ENCODE measurements around the gene PHRF1. TPM values are rescaled to one million over a fixed set of nuclear protein-coding genes. Genes with fewer than 3 reads are reported as not detected.
"Not testable (repeated sequence)": the region's sequence is repeated elsewhere in the genome, so short reads cannot be mapped to it uniquely, and the experiment has no call there.

The PHRF1 gene
- total RNA-seq, 1 donor from 2014 or later: 30.6 TPM

DNA sequence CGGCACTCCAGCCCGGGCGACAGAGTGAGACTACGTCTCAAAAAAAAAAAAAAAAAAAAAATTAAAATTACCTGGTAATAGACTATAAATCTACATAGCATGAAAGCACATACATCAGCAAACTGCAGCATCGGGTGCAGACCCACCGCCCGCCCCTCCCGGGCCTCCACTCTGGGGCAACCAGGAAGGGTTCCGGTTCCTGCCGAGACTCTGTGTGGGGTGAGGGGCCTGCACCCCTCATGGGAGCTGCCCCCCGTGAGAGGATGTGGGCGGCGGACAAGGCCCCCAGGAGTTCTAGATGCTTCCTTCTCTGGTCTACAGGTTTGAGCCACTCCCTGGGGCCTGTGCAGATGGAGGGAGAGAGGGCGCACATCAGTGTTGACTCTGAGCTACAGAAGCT is 69.9 kb downstream of the PHRF1 start:
- DNase-seq (ENCODE audit: low spot score in 2 of 2) (no peak), FAIRE-seq (no peak)

- FAIRE-seq; DNase-seq (ENCODE audit: low spot score in 2 of 2): not testable (repeated sequence)
These were observed 71.4 kb downstream of the PHRF1 start for GRCh38 chr11:647672-648158.

DNA sequence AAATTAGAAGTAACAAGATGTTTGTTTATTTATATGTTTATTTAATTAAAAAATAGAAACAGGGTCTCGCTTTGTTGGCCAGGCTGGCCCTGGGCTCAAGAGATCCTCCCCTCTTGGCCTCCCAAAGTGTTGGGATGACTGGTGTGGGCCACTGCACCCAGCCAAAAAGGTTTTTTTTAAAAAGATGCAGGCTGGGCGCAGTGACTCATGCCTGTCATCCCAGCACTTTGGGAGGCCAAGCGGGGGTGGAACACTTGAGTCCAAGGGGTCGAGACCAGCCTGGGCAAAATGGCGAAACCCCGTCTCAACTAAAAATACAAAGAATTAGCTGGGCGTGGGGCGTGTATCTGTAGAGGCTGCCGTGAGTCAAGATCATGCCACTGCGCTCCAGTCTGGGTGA is 74.2 kb downstream of the PHRF1 start:
- FAIRE-seq: no peak
- no peak for DNase-seq (ENCODE audit: low spot score in 2 of 2)

GRCh38 chr11:653136-653535 is 76.9 kb downstream of the PHRF1 start:
- FAIRE-seq; DNase-seq (ENCODE audit: low spot score in 2 of 2): not testable (repeated sequence)

- FAIRE-seq: no peak
These were observed 77.6 kb downstream of the PHRF1 start for GRCh38 chr11:653837-654236.

DNA sequence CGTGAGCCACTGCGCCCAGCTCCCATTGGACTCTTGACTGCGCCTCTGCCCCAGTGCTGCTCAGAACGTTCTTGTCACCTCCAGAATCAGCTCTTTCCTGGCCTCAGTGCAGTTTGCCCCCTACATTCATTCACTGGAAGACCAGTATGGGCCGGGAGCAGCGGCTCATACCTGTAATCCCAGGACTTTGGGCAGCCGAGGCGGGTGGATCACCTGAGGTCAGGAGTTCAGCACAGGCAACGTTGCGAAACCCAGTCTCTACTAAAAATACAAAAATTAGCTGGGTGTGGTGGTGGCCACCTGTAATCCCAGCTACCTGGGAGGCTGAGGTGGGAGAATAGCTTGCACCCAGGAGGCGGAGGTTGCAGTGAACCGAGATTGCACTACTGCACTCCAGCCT is 78.2 kb downstream of the PHRF1 start:
- FAIRE-seq; DNase-seq (ENCODE audit: low spot score in 2 of 2): not testable (repeated sequence)

More at GRCh38 chr11:653837-654236, 77.6 kb downstream of the PHRF1 start:
- no peak for DNase-seq (ENCODE audit: low spot score in 2 of 2)

- no peak for FAIRE-seq
- DNase-seq (ENCODE audit: low spot score in 2 of 2): no peak
These were observed 78.9 kb downstream of the PHRF1 start for GRCh38 chr11:655036-655726.

- DNase-seq (ENCODE audit: low spot score in 2 of 2) (no peak), FAIRE-seq (no peak)
These were observed 80.2 kb downstream of the PHRF1 start for GRCh38 chr11:656426-656825.

- no peak for FAIRE-seq
These were observed 80.6 kb downstream of the PHRF1 start for GRCh38 chr11:656866-657265.

DNA sequence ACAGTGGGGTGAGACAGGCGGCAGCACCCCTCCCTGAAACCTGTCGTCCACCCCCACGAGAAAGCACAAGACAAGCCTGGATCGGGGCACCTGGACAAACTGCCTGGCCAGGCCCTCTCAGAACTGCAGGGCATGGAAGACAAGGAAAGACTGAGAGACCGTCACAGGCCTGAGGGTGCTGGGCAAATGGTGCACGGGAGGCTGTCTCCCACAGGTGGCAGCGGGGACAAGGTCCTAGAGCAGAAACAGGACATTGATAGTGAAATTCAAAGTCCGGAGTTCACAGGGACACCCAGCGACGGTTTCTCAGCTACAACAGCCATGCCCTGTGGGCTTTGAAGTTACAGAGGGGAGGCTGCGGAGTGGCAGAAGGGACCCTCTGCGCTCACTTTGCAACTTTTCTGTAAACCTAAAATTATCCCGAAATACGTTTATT is 81.4 kb downstream of the PHRF1 start:
- DNase-seq (ENCODE audit: low spot score in 2 of 2): no peak
- no peak for FAIRE-seq

More at GRCh38 chr11:656866-657265, 80.6 kb downstream of the PHRF1 start:
- DNase-seq (ENCODE audit: low spot score in 2 of 2): no peak

GRCh38 chr11:659532-660085 is 83.3 kb downstream of the PHRF1 start:
- FAIRE-seq (no peak), DNase-seq (ENCODE audit: low spot score in 2 of 2) (no peak)

- FAIRE-seq (no peak), DNase-seq (ENCODE audit: low spot score in 2 of 2) (no peak)
These were observed 84.0 kb downstream of the PHRF1 start for GRCh38 chr11:660281-660680.

DNA sequence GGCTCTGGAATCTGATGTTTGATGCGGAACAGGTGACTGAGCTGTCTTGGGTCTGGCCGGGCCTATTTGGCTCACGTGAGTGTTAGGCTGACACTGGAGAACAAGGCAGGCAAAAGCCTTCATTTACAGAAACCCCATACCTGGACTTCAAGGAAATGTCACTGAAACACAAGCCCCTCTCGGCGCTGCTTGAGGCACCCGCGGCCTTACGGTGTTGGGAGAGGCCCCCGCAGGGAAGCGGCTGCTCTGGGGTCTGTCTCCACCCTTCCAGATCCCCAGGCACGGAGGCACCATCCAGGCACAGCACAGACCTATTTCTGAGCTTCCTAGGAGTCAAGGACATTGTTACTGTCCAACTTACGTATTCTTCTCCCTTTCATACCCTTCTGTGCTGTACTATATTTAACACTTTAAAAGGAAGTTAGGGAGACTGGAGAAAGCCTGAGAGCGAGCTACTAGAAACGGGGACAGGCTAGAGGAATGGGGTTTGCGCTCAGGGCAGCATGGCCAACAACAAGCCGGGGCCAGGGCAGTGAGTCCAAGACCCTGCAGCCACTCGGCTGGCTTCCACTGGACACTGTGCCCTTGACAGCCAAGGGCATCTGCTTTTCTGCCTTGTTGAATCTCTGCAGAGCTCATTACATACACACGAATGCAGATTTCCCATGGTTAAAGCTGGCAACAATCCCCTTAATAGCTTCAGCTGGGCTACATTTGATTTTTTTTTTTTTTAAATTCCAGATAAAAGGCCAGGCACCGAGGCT is 84.6 kb downstream of the PHRF1 start:
- FAIRE-seq (no peak), DNase-seq (ENCODE audit: low spot score in 2 of 2) (no peak)

Small RNAs within 50 kb of the gene (small RNA-seq; reads per million reads assigned to genes)
- 3.0 reads per million, percentile 88 among the genes with 10 or more reads in this experiment for gene MIR210

Other genes starting within 250 kb of the PHRF1 start
- gene B4GALNT4, start 207.0 kb upstream of the PHRF1 start, total RNA-seq: 88.9 TPM
- gene PKP3, start 182.3 kb upstream of the PHRF1 start, total RNA-seq: not detected
- gene SIGIRR, start 161.5 kb upstream of the PHRF1 start, total RNA-seq: 7.3 TPM
- not detected for gene ANO9, start 134.5 kb upstream of the PHRF1 start, total RNA-seq
- gene PTDSS2, start 126.2 kb upstream of the PHRF1 start, total RNA-seq: 21.6 TPM
- gene RNH1, start 69.2 kb upstream of the PHRF1 start, total RNA-seq: 38.7 TPM
- 43.6 TPM for gene HRAS, start 40.9 kb upstream of the PHRF1 start, total RNA-seq
- 1.2 TPM for gene LRRC56, start 38.9 kb upstream of the PHRF1 start, total RNA-seq
- not detected for gene LMNTD2, start 15.7 kb upstream of the PHRF1 start, total RNA-seq
- 2.0 TPM for gene RASSF7, start 15.5 kb upstream of the PHRF1 start, total RNA-seq
- 0.82 TPM for gene IRF7, start 39.5 kb downstream of the PHRF1 start, total RNA-seq
- gene CDHR5, start 48.5 kb downstream of the PHRF1 start, total RNA-seq: not detected
- not detected for gene SCT, start 50.7 kb downstream of the PHRF1 start, total RNA-seq
- not detected for gene DRD4, start 60.8 kb downstream of the PHRF1 start, total RNA-seq
- 60.3 TPM for gene DEAF1, start 118.8 kb downstream of the PHRF1 start, total RNA-seq
- gene TMEM80, start 119.3 kb downstream of the PHRF1 start, total RNA-seq: 11.8 TPM
- 0.41 TPM for gene EPS8L2, start 129.8 kb downstream of the PHRF1 start, total RNA-seq
- 77.9 TPM for gene TALDO1, start 171.0 kb downstream of the PHRF1 start, total RNA-seq
- gene GATD1, start 201.0 kb downstream of the PHRF1 start, total RNA-seq: 21.2 TPM
- 7.3 TPM for gene CEND1, start 213.6 kb downstream of the PHRF1 start, total RNA-seq
- gene SLC25A22, start 221.8 kb downstream of the PHRF1 start, total RNA-seq: 14.7 TPM
- gene PIDD1, start 228.8 kb downstream of the PHRF1 start, total RNA-seq: 5.7 TPM
- 210 TPM for gene RPLP2, start 233.5 kb downstream of the PHRF1 start, total RNA-seq
- 5.3 TPM for gene PNPLA2, start 242.4 kb downstream of the PHRF1 start, total RNA-seq